Left renal cortex interstitium (tissue), 4 donors: Measurements from ENCODE around the gene ACTA1. TPM values are rescaled to one million over a fixed set of nuclear protein-coding genes. Genes with fewer than 3 reads are reported as not detected.
"Not testable (repeated sequence)": the region's sequence is repeated elsewhere in the genome, so short reads cannot be mapped to it uniquely, and the experiment has no call there.

Source experiments
- DNase-seq, 4 donors: peaks; one replicate each; pipeline ENCODE4 v3.0.0-alpha.2; 2013; ENCODE audit warnings: low read depth in 4 of 4, low spot score in 2 of 4, missing footprints in 1 of 4
- polyA plus RNA-seq, 4 donors: library from polyadenylated mRNA; unstranded; fragments of 120-200 nt; gene quantifications; one replicate each; pipeline ENCODE4 v1.2.1, GENCODE V29; 2013; ENCODE audit not compliant: insufficient read length in 4 of 4

Gene ACTA1
- 1 to 10 TPM in 2 of 4 donors, under 1 TPM in 2; 0.56 to 3.0 (median 1.3) TPM for polyA plus RNA-seq

DNA sequence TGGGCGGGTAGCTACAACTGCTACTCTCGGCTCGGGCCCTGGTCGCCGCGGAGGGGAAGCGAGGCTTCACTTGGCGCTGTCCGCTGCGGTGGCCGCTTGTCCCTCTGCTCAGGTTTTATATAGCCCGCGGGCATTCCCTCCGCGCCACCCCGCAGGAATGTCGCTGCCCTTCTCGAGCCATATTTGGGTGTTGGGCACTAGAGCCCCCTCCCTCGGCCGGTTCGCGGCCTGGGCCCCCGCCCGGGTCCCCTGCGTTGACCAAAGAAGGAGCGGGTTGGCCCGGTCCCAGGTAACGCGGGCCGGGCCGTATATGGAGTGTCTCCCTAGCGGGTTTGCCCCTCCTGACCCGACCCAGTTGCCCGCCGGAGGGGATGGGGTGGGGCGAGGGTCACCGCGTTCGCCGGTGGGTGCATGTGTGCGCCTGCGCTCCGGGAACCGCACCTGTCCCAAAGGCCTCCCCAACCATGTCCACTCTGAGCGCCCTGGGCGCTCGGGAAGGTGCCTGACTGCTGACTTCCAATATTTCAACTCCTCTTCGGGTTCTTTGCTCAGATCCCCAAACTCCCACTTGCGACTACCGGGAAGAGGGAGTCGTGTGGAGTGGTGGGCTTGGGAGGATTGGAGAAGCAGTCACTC, at the start of gene ACTA1:
ACTA1 (minus strand) TSS at position 90 of the 636 bp plus-strand sequence. CDS start 979 bp downstream, outside the sequence.
- DNase-seq = no peak

DNA sequence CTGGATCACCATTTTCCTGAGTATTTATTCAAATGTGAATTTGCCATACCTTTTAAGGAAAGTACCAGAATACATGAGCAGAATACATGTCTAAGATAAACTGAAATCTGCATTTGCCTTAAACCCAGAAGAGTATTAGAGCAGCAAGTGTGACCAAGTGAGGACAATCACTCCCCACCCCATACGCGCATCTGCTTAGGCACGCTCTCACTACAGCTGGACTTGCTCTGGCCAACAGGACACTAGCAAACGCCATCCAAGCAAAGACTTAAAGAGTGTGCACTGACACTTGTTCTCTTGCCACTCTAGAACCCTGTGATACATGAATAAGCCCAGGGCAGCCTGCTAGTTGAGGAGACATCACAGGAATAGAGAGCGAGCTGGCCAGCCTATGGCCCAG, 48.6 kb upstream of the ACTA1 start:
- DNase-seq = no peak

DNA sequence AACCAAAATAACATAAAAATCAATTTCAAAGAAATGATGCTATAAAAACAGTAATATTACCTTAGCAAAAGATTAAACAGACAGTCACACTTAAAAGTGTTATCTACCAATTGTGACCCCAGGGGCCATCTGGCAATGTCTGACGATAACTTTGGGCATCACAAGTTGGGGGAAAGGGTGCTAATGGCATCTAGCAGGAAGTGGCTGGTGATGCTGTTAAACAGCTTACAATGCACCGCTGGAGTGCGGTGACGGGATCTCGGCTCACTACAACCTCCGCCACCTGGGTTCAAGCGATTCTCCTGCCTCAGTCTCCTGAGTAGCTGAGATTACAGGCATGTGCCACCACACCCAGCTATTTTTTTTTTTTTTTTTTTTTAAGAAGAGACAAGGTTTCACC, 46.6 kb upstream of the ACTA1 start:
- no peak for DNase-seq

DNA sequence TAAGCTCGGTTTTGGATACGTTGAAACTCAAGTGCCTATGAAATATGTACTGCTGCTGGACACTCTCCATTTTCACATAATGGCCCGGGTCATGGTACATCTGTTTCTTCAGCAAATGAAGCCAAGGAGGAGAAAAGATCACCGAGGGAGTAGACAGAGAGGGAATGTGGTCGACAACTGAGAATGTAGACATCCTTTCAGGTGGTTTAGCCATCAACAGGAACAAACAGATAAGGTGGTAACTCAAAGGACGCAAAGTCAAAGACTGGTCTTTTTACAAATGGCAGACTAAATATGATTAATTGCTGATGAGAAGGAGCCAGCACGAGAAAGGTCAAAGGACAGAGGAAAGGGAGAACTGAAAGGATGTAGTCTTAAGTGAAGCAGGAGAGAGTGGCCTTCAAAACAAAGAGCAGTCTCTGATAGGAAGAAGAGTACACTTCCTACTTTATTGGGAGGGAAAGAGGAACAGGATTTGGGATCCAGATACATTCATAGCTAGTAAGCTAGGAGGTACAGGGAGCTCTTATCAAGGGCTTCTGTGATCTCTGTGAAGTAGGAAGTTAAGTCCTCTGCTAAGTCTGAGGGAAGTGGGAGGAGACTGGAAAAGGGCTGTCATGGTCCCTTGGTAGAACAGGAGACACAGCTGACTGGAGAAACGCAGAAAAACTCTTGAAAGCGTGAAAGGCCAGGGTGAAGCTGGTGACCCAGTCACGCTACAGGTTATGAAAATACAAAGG, 45.9 kb upstream of the ACTA1 start:
- no peak for DNase-seq

DNA sequence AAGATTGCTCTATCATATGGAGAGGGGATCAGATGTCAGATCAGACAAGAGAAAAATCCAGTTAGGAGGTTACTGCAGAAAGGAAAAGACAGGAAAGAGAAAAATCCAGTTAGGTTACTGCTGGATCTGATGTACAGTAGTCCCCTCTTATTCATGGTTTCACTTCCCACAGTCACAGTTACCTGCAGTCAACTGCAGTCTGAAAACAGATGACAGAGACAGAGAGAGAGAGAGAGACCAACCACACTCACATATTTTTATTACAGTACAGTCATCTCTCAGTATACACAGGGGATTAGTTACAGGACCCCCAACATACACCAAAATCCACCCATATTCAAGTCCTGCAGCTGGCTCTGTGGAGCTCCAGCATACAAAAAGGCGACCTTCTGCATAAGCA, 45.0 kb upstream of the ACTA1 start:
- no peak for DNase-seq

DNA sequence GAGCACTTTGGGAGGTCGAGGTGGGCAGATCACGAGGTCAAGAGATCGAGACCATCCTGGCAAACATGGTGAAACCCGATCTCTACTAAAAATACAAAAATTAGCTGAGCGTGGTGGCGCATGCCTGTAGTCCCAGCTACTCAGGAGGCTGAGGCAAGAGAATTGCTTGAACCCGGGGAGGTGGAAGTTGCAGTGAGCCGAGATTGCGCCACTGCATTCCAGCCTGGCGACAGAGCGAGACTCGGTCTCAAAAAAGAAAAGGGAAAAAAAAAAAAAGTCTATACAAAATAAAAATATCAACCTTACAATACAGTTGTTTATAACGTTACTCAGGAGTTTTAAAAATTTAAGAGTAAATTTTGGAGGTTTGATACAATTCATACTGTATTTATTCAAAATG, 42.0 kb upstream of the ACTA1 start:
- DNase-seq = not testable (repeated sequence)

DNA sequence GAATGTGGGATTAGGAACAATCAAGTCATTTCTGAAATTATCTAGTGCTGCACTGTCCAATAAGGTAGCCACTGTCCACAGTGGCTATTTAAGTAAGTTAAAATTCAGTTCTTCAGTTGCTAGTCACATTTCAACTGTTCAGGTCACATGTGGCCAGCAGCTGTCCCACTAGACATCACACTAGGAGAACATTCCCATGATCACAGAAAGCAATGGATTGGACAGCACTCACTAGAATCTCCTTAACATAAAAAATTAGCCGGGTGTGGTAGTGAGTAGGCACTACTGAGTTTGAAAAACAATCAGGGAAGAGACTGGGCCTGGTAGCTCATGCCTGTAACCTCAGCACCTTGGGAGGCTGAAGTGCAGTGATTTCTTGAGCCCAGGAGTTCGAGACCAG, 40.6 kb upstream of the ACTA1 start:
- DNase-seq = no peak

DNA sequence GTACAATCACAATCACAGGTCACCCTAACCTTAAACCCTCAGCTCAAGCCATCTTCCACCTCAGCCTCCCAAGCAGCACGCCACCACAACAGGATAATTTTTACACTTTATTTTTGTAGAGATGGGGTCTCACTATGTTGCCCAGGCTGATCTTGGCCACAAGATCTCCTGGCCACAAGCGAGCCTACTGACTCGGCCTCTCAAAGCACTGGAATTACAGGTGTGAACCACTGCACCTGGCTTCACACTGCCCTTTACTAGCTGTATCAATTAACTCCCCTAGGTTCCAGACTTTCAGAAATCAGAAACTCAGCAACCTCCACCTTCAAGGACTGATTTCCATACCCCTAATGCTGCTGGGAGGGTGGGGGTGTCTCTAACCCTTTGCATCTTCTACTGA, 37.3 kb upstream of the ACTA1 start:
- no peak for DNase-seq

DNA sequence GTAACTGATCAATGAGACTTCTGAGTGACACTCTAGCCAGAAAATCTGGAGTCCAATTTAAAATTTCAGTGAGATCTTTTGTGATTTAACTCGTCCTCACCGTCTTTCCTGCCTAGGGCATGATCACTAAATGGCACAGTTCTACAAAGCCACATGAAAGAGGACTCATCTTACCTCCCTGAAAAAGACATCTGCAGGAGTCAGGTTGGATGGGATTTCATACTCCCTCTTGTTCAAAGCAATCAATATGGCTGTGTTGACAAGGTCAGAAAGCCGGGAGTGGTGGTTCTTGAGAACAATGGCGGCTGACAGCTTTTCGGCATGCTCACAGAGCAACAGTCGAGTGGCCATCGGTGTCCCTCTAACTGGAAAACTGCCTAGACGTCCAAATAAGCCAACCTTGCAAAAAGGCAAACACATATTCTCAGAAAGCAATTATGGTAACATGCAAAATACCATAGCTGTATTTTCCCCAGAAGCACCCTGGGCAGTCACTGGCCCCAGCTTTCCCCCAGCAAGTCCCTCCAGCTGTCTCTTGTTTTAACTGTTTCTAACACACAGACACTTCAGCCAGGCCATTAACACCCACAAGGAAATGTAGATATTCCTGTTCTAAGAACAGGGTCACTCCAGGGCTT, 36.6 kb upstream of the ACTA1 start:
- no peak for DNase-seq

DNA sequence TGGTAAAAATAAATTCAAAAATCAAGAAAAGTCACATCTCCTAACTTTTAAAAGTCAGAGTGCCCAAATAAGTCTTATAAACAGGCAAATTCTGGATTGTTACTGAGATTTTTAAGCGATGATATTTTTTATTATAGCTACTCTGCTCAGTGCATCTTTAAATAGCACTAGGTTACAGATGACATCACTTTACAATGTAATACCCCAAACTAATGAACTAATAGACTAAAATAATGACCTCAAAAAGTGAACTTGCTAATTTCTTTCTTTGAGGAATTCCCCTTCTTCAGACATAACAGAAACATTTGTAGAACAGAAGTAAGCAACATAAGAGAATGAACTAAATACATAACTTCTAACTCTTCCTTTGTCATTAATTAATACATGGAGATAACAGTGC, 33.0 kb upstream of the ACTA1 start:
- DNase-seq = no peak

DNA sequence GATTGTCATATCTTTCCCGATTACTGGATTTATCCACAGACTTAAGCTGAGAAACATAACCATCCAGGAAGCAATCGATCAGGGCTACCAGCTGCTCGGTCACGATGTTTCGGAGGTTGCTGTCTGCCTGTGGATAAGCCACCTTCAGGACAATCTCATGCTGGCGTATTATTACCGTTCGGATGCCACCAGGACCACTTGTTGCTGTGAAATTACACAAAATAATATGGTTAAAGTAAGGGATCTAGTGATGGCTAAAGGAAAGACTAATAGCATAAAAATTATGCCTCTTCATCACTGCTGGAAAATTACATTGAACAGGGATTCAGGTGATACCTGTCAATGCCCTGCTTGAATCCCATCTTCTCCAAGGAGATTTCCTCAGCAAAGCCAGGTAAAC, 30.8 kb upstream of the ACTA1 start:
- no peak for DNase-seq

DNA sequence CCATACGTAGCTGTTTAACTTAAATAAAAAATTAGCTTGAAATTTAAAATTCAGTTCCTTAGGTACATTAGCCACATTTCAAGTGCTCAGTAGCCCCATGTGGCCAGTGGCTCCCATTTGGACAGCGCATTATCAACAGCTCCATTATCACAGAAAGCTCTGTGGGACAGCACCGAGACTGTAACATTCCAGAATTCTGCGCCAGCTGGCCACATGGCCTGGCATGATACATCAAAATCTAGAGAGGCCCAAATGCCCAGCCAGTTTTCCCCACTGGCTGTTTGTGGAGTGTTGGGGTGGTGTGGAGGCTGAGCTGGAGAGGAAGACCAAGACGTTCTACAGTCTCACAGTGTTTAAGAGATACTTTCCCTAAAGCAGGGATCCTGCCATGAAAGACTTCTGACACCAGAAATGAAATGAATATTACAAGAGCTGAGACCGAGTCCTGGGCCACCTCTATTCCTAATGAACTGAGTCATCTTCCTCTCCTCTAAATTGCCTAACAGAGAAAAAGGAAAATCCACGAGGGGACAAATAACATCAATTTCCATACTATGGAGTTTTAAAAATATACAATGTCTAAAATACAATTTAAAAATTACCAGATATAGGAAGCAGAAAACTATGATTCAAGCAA, 27.3 kb upstream of the ACTA1 start:
- no peak for DNase-seq

DNA sequence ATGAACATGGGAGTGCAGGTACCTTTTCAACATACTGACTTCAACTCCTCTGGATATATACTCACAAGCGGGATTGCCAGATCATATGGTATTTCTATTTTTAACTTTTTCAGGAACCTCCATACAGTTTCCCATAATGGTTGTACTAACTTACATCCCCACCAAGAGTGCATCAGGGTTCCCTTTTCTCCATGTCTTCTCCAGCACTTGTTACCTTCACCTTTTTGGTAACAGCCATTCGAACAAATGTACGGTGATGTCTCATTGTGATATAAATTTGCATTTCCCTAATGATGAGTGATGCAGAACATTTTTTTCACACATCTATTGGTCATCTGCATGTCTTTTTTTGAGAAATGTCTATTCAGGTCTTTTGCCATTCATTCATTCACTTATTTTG, 25.9 kb upstream of the ACTA1 start:
- DNase-seq = no peak

DNA sequence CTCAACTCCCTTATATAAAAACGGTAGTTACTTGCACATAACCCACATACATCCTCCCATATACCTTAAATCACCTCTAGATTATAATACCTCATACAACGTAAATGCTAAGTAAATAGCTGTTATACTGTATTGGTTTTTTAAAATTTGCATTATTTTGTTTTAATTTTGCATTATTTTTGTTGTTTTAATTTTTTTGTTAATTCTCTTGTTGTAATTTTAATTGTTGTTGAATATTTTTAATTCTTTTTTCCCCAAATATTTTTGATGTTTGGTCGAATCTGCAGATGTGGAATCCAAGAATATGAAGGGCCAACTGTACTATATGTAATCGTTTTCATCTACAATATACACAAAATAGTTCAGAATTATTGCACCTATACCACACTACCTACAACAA, 23.5 kb upstream of the ACTA1 start:
- no peak for DNase-seq

DNA sequence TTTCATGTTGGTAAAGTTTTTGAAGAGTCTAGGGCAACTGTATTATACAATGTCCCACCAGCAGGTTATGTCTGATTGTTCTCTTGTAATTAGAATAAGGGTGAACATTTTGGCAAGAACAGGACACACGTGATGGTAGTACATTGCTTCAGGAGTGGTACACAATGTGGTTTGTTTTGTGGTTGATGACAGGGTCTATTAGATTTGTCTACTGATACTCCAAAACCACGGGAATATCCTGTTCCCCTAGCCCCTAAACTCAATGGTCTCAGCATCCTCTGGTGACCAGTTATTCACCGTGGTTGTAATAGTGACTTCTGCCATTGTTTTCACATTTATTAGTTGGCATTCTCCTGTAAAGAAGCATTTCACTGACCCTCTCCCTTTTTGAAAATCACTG, 22.1 kb upstream of the ACTA1 start:
- DNase-seq = no peak

DNA sequence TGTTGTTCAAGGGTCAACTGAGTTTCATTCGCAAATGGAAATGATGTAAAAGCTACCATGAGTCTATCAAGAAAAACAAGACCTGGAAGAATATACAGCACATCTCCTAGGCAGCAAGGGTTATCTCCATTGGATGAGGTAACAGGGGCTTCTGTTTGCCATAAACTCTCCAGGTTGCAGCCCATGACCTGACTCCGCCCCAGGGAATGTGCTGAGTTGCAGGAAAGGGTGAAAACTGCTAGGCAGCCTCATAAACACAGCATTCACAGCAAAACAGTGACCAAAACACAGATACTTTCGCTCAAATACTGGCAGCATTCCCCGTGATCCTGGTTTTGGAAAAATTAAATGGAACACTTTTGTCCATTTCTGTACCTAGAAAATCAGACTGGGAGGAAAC, 20.2 kb upstream of the ACTA1 start:
- no peak for DNase-seq

DNA sequence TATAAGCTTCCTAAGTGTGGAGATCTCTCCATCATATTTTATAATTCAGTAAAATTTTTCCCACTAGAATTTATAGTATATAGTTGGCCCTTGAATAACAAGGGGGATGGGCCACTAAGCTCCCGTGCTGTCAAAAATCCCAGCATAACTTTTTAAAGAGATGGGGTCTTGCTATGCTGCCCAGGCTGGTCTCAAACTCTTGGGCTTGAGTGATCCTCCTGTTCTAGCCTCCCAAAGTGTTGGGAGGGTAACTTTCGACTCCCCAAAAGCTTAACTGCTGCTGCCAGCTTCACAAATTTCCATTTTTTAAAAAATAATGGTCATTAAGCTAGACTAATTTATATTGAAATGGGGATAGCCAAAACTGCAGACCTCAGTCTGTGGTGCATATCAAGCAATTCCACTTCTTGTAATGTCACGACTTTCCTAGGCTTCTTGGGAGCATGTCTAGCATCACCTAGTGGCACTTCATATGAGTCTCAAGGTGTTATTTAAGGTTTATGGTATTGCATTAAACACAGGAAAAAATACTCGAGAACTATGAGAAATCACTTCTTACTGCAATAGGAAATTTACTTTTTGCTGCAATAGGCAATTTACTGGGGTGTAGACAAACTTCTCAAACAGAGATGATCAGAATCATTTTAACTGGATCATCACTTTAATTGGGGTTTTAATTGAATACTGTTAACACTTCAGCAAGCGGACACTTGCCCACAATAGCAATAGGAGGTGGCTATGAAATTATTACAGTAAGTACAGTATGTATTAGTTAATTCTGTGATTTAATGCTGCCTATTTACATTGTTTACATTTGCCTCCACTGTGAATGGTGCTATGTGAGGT, 19.3 kb upstream of the ACTA1 start:
- DNase-seq = no peak

DNA sequence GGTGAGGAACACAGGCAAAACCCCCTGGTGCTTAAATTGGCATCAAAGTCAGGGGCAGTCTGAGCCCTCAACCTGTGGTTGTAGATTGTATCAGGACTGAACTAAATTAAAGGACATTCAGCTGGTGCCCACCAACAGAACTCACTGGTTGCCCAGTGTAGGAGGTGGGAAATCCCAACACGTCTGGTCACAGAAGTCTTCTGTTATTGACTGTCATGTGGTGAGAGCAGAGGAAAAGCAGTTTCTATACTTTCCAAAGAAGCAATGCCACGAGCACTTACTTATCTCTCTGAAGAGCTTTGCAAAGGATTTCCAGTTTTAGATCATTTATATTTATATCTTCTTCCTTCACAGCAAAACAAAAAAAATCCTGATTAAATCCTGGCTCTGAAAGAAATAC, 15.0 kb upstream of the ACTA1 start:
- no peak for DNase-seq

DNA sequence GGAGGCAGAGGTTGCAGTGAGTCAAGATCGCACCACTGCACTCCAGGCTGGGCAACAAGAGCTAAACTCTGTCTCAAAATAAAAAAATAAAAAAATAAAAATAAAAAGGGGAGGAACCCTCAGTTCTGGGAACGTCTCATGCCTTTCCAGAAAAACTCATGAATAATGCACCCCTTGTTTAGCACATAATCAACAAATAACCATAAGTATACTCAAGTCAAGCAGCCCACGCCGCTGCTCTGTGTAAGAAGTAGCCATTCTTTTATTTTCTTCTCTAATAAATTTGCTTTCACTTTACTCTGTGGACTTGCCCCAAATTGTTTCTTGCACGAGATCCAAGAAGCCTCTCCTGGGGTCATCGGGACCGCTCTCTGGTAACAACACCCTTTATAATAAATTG, 14.5 kb upstream of the ACTA1 start:
- DNase-seq = no peak

DNA sequence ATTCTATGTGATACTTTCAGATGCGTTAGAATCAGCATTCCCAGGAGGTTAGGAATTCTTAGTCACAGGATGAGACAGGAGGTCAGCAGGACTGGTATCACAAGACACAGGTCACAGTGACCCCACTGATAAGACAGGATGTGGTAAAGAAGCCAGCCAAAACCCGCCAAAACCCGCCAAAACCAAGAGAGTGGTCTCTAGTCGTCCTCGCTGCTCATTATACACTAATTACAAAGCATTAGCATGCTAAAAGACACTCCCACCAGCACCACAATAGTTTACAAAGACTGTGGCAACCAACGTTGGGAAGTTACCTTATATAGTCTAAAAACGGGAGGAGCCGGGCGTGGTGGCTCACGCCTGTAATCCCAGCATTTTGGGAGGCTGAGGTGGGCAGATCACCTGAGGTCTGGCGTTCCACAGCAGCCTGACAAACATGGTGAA, 13.9 kb upstream of the ACTA1 start:
- no peak for DNase-seq

DNA sequence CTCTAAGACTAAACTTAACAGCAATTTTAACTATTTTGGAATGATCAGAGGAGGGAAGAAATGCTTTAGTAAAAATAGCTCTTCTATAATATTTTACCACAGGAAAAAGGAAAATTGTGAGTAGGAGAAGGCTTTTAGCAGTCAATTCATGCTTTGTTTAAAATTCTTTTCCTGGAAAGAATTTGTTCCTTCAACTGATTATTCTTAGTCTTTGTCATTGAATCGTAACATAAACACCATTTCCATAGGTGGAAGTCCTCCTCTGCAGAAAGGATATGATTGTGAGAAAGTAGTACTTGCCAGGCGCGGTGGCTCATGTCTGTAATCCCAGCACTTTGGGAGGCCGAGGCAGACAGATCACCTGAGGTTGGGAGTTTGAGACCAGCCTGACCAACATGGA, 11.9 kb upstream of the ACTA1 start:
- DNase-seq = no peak
